H1 (cell line): ENCODE data around the gene LILRB3. TPM values are rescaled to one million over a fixed set of nuclear protein-coding genes. Genes with fewer than 3 reads are reported as not detected.

Experiments
- CTCF ChIA-PET: fragments of 300-600 bp; sonication (Branson Sonifier 250); formaldehyde crosslinking; loops from one replicate; lab custom pipeline; 2021; ENCODE audit not compliant: partially characterized antibody; lab: Charles Lee
- POLR2A ChIA-PET: fragments of 300-600 bp; sonication (Branson Sonifier 250); formaldehyde crosslinking; loops from one replicate; lab custom pipeline; 2021; ENCODE audit warnings: inconsistent platforms; ENCODE audit not compliant: partially characterized antibody; lab: Charles Lee
- DNase-seq, 2 experiments: peaks; one replicate each; pipeline versions ENCODE4 v3.0.0 to v3.0.0-alpha.2; 2010 to 2022; ENCODE audit warnings: low spot score in 2 of 2, low read depth in 1 of 2, mixed read lengths in 1 of 2
- FAIRE-seq: peaks from 2 replicates; lab custom pipeline; 2011; peaks lifted over from hg19 to GRCh38; lab: Jason Lieb, UNC
- H2AFZ ChIP-seq: 2 replicates; pipeline ENCODE4 v1.8.1; 2012; ENCODE audit warnings: low read length, inconsistent platforms
- H2AK5ac ChIP-seq: 2 replicates; pipeline ENCODE4 v1.6.1; 2013; ENCODE audit warnings: low read depth, low read length
- H2BK120ac ChIP-seq: replicated peaks from 2 replicates; pipeline ENCODE3; 2013; ENCODE audit warnings: low read depth, low read length, inconsistent platforms
- H2BK12ac ChIP-seq: 2 replicates; pipeline ENCODE4 v1.6.1; 2013; ENCODE audit warnings: low read depth, low read length
- H2BK15ac ChIP-seq: 2 replicates; pipeline ENCODE4 v1.6.1; 2013; ENCODE audit warnings: low read length
- H2BK20ac ChIP-seq: 2 replicates; pipeline ENCODE4 v1.6.1; 2013; ENCODE audit warnings: low read length
- H2BK5ac ChIP-seq: 2 replicates; pipeline ENCODE4 v1.6.1; 2013; ENCODE audit warnings: low read depth, low read length
- H3K14ac ChIP-seq: 2 replicates; pipeline ENCODE4 v1.6.1; 2013; ENCODE audit warnings: inconsistent platforms; ENCODE audit not compliant: insufficient read length
- H3K18ac ChIP-seq: 2 replicates; pipeline ENCODE4 v1.6.1; 2013; ENCODE audit warnings: low read length; ENCODE audit errors: extremely low read depth
- H3K23ac ChIP-seq: 2 replicates; pipeline ENCODE4 v1.6.1; 2013; ENCODE audit warnings: inconsistent platforms; ENCODE audit not compliant: insufficient read length
- H3K23me2 ChIP-seq: 2 replicates; pipeline ENCODE4 v1.6.1; 2013; ENCODE audit warnings: low read depth, low read length
- H3K27ac ChIP-seq: 2 replicates; pipeline ENCODE4 v1.6.1; 2011; ENCODE audit warnings: low read depth, low read length, inconsistent platforms
- H3K27me3 ChIP-seq, 4 experiments: replicated peaks in 1 of 4; 1 replicate in 1 of 4; 2 replicates in 3 of 4; pipeline versions ENCODE4 v1.6.1 to v1.8.1; 2011 to 2013; ENCODE audit warnings: low read length in 3 of 4, mild to moderate bottlenecking in 3 of 4, inconsistent platforms in 2 of 4, mixed read lengths in 2 of 4, moderate library complexity in 1 of 4; ENCODE audit not compliant: control insufficient read depth in 3 of 4, insufficient read depth in 3 of 4; ENCODE audit errors: extremely low read depth in 1 of 4
- H3K36me3 ChIP-seq, 4 experiments: 2 replicates each; pipeline versions ENCODE4 v1.6.1 to v1.8.1; 2011 to 2013; ENCODE audit warnings: mild to moderate bottlenecking in 4 of 4, low read length in 3 of 4, moderate library complexity in 2 of 4, control low read depth in 1 of 4, inconsistent platforms in 1 of 4; ENCODE audit not compliant: insufficient read depth in 4 of 4, control insufficient read depth in 2 of 4
- H3K4ac ChIP-seq: replicated peaks from 2 replicates; pipeline ENCODE3; 2013; ENCODE audit warnings: low read length, low read depth, mixed read lengths, inconsistent platforms; ENCODE audit not compliant: insufficient read length
- H3K4me1 ChIP-seq, 4 experiments: replicated peaks in 1 of 4; 1 replicate in 1 of 4; 2 replicates in 3 of 4; pipeline versions ENCODE4 v1.6.1 to v1.8.1; 2011 to 2013; ENCODE audit warnings: low read length in 3 of 4, inconsistent platforms in 2 of 4, mixed read lengths in 1 of 4; ENCODE audit not compliant: insufficient read depth in 4 of 4, control insufficient read depth in 3 of 4
- H3K4me2 ChIP-seq, 2 experiments: 2 replicates each; pipeline versions ENCODE4 v1.6.1 to v1.8.1; 2011 to 2013; ENCODE audit warnings: low read depth in 2 of 2, low read length in 2 of 2, control low read depth in 1 of 2, inconsistent platforms in 1 of 2, mild to moderate bottlenecking in 1 of 2; ENCODE audit not compliant: insufficient read depth in 1 of 2
- H3K4me3 ChIP-seq, 4 experiments: fragments of 200-600, 300-600 bp in 1 of 4; sonication (generic), shearing (Covaris generic), sonication (Bioruptor Twin) in 1 of 4; 2 replicates each; pipeline versions ENCODE4 v1.5.1 to v1.8.1; 2011 to 2016; ENCODE audit warnings: low read length in 4 of 4, low read depth in 3 of 4, control low read depth in 2 of 4, inconsistent platforms in 2 of 4, mild to moderate bottlenecking in 2 of 4, mixed read lengths in 1 of 4, moderate library complexity in 1 of 4; ENCODE audit not compliant: insufficient read depth in 2 of 4; ENCODE audit errors: extremely low read depth in 1 of 4
- H3K56ac ChIP-seq: replicated peaks from 2 replicates; pipeline ENCODE3; 2013; ENCODE audit warnings: low read depth, mild to moderate bottlenecking, mixed read lengths, low read length, inconsistent platforms; ENCODE audit not compliant: insufficient read length
- H3K79me1 ChIP-seq: 2 replicates; pipeline ENCODE4 v1.6.1; 2013; ENCODE audit warnings: low read depth, low read length, control low read depth
- H3K79me2 ChIP-seq, 2 experiments: 2 replicates each; pipeline versions ENCODE4 v1.6.1 to v1.8.1; 2012 to 2013; ENCODE audit warnings: low read length in 2 of 2, mild to moderate bottlenecking in 2 of 2, inconsistent platforms in 1 of 2; ENCODE audit not compliant: insufficient read depth in 2 of 2, control insufficient read depth in 1 of 2
- H3K9ac ChIP-seq, 4 experiments: replicated peaks in 1 of 4; 1 replicate in 1 of 4; 2 replicates in 3 of 4; pipeline versions ENCODE4 v1.6.1 to v1.8.1; 2011 to 2013; ENCODE audit warnings: low read depth in 3 of 4, low read length in 3 of 4, control low read depth in 2 of 4, mild to moderate bottlenecking in 2 of 4, moderate library complexity in 2 of 4, inconsistent platforms in 1 of 4; ENCODE audit errors: extremely low read depth in 1 of 4
- H3K9me3 ChIP-seq, 2 experiments: 2 replicates each; pipeline versions ENCODE4 v1.6.1 to v1.8.1; 2012 to 2013; ENCODE audit warnings: mild to moderate bottlenecking in 2 of 2, moderate library complexity in 2 of 2, control low read depth in 1 of 2, inconsistent platforms in 1 of 2, low read depth in 1 of 2, low read length in 1 of 2, mixed read lengths in 1 of 2; ENCODE audit not compliant: insufficient read depth in 2 of 2
- H4K20me1 ChIP-seq, 2 experiments: replicated peaks in 1 of 2; 2 replicates each; pipeline versions ENCODE3 to v1.8.1; 2011 to 2013; ENCODE audit warnings: inconsistent platforms in 2 of 2, low read length in 2 of 2, mild to moderate bottlenecking in 1 of 2; ENCODE audit not compliant: insufficient read depth in 2 of 2, control insufficient read depth in 1 of 2
- H4K5ac ChIP-seq: 2 replicates; pipeline ENCODE4 v1.6.1; 2013; ENCODE audit warnings: low read length, low read depth, mixed read lengths, inconsistent platforms; ENCODE audit not compliant: insufficient read length
- H4K8ac ChIP-seq: 2 replicates; pipeline ENCODE4 v1.8.0; 2013; ENCODE audit warnings: mild to moderate bottlenecking, moderate library complexity, low read length, inconsistent platforms; ENCODE audit not compliant: insufficient read depth; ENCODE audit errors: extremely low read depth
- H4K91ac ChIP-seq: replicated peaks from 2 replicates; pipeline ENCODE3; 2013; ENCODE audit warnings: low read length, mixed read lengths, inconsistent platforms; ENCODE audit not compliant: insufficient read length
- BRCA1 ChIP-seq: IDR thresholded peaks from 2 replicates; pipeline ENCODE4 v1.6.1; 2012; ENCODE audit warnings: low read depth, low read length, improper control_type of control experiment
- CHD2 ChIP-seq: IDR thresholded peaks from 2 replicates; pipeline ENCODE4 v1.6.1; 2012; ENCODE audit warnings: low read length, improper control_type of control experiment
- HDAC6 ChIP-seq: IDR thresholded peaks from one replicate; pipeline ENCODE4 v1.7.1; 2012; ENCODE audit warnings: low read depth, mild to moderate bottlenecking, inconsistent platforms, low read length, moderate library complexity
- PHF8 ChIP-seq: fragments of 200-600 bp; sonication (generic); conservative IDR thresholded peaks from 2 replicates; pipeline ENCODE4 v1.7.1; 2012; ENCODE audit warnings: low read depth, mild to moderate bottlenecking, inconsistent platforms, low read length, moderate library complexity
- RAD21 ChIP-seq, 2 experiments: IDR thresholded peaks in 1 of 2; conservative IDR thresholded peaks in 1 of 2; 2 replicates each; pipeline ENCODE4 v1.6.1; 2011; ENCODE audit warnings: low read depth in 2 of 2, low read length in 2 of 2, improper control_type of control experiment in 1 of 2, inconsistent platforms in 1 of 2, mild to moderate bottlenecking in 1 of 2, moderate library complexity in 1 of 2
- SP1 ChIP-seq: IDR thresholded peaks from 2 replicates; pipeline ENCODE4 v1.6.1; 2011; ENCODE audit warnings: low read depth, low read length
- SUZ12 ChIP-seq: fragments of 200-600 bp; sonication (generic); IDR thresholded peaks from 2 replicates; pipeline ENCODE4 v1.6.1; 2012; ENCODE audit warnings: mild to moderate bottlenecking, inconsistent platforms, low read length, moderate library complexity, mixed read lengths
- WGBS, 2 experiments: shearing (Covaris generic) in 1 of 2; methylation state at CpG; one replicate each; pipeline versions ENCODE4 v1.1.6 to v1.1.7; 2013 to 2015; ENCODE audit warnings: low lambda C conversion rate in 2 of 2, mixed read lengths in 2 of 2, inconsistent platforms in 1 of 2, low coverage in 1 of 2, missing lambda C conversion rate in 1 of 2; ENCODE audit not compliant: insufficient replicate concordance in 2 of 2, insufficient coverage in 1 of 2, insufficient read length in 1 of 2; ENCODE audit errors: extremely low coverage in 1 of 2, missing lambda C conversion rate in 1 of 2; 5-methylcytosine and 5-hydroxymethylcytosine counted together
- polyA plus RNA-seq, 7 experiments: library from polyadenylated mRNA; depleted of rRNA in 3 of 7; stranded (reverse) in 5 of 7; unstranded in 2 of 7; fragments of >200 nt in 5 of 7; fragments of 200-250 nt in 2 of 7; gene quantifications; 1 replicate in 5 of 7; 2 replicates in 1 of 7; 4 replicates in 1 of 7; pipeline versions ENCODE4 v1.2.1 to v1.2.3, GENCODE V29; 2011 to 2013; ENCODE audit warnings: missing spikeins in 2 of 7, mixed read lengths in 2 of 7
- total RNA-seq: library from RNA; stranded (reverse); fragmentation: NEBNext Ultra II Directional; extraction: Animal tissue kit (Norgen Biotek cat#: 25700); gene quantifications from 2 replicates; pipeline ENCODE4 v1.2.1, GENCODE V29; 2021

The LILRB3 gene
- total and polyA plus RNA-seq, 2 of the 8 experiments (the other 6 are each of a cell fraction or from before 2014, with no cell fraction given): not detected

- H3K4me2 ChIP-seq: no peak overlapping the region
- H3K9ac ChIP-seq: no peak overlapping the region; a peak in 1 of 7 replicates
- DNase-seq (no peak), FAIRE-seq (no peak)
- POLR2A ChIA-PET: interaction anchor here (2.1 to 28.7 kb wide), 4 partner anchors 13 to 29 kb away, joined by 7 to 909 read pairs (median 33); partner anchors contain the start of genes RPS9 and TMC4
- no peaks in the 10 kb centered on the region for H3K27me3 ChIP-seq
- H3K56ac ChIP-seq: no peak overlapping the region
- peaks cover 11% of the 10 kb centered on the region for H3K23me2 ChIP-seq
- no peak overlapping the region for H2AFZ ChIP-seq
- 90% methylated on average over 11 of the region's 11 CpGs; no CpG with 5 or more reads in 1 of the 2 experiments for WGBS, 2 experiments
- peaks cover 0 to 14% (median 7%) of the 10 kb centered on the region in 4 experiments; a peak in 5 of 8 replicates for H3K36me3 ChIP-seq
- H4K5ac ChIP-seq: no peak overlapping the region
- H3K79me1 ChIP-seq: peaks cover 8% of the 10 kb centered on the region; the same call in 1 of the 2 replicates
- H3K23ac ChIP-seq: no peak overlapping the region
- H4K20me1 ChIP-seq: peaks cover 0 to 12% of the 10 kb centered on the region in 2 experiments
- no peak overlapping the region for H2BK20ac ChIP-seq
- no peak overlapping the region for H3K14ac ChIP-seq
- H2BK12ac ChIP-seq: no peak overlapping the region
- H2AK5ac ChIP-seq: no peak overlapping the region
- no peak for TF ChIP-seq SP1
- no peak for TF ChIP-seq PHF8
- TF ChIP-seq RAD21 (IDR thresholded peaks at IDR 0.05 in 1 of 2, conservative IDR thresholded peaks at IDR 0.05 in 1 of 2; ENCODE audit: low read depth in 2 of 2, low read length in 2 of 2): no peak
- no peak for TF ChIP-seq CHD2
- TF ChIP-seq SUZ12: no peak
- no peak for TF ChIP-seq HDAC6
- TF ChIP-seq BRCA1: no peak
- no peak overlapping the region for H3K27ac ChIP-seq
- H4K91ac ChIP-seq: no peak overlapping the region
- no peak overlapping the region for H3K18ac ChIP-seq
- no peak overlapping the region for H2BK15ac ChIP-seq
- peaks cover 0 to 9% (median 3%) of the 10 kb centered on the region in 4 experiments; a peak in 4 of 7 replicates for H3K4me1 ChIP-seq
- H3K9me3 ChIP-seq: no peaks in the 10 kb centered on the region
- no peak overlapping the region; the same call in 1 of the 2 replicates for H2BK5ac ChIP-seq
- no peak overlapping the region for H2BK120ac ChIP-seq
- no peak overlapping the region for H3K4me3 ChIP-seq
- H4K8ac ChIP-seq: no peak overlapping the region
- H3K79me2 ChIP-seq: peaks cover 3 to 24% of the 10 kb centered on the region in 2 experiments; a peak in 3 of 4 replicates
- CTCF ChIA-PET: interaction anchor here (0.6 to 1.5 kb wide), 4 partner anchors 13 to 227 kb away, joined by 3 to 7 read pairs (median 4); partner anchors contain the start of gene TMC4
- no peak overlapping the region for H3K4ac ChIP-seq
Measured at GRCh38 chr19:54186934-54187381, 35.8 kb downstream of the LILRB3 start.
